SIG-M5 (cell line): Measurements from ENCODE around the gene CCDC15.

Source experiments
- DNase-seq: peaks from one replicate; lab custom pipeline; 2025; lab: John Stamatoyannopoulos, UW

The CCDC15 gene

GRCh38 chr11:125068368-125068767, 114.4 kb downstream of the CCDC15 start:
- no peak for DNase-seq

- DNase-seq = no peak
These were observed 115.0 kb downstream of the CCDC15 start for GRCh38 chr11:125069008-125069407.

- no peak for DNase-seq
These were observed 115.8 kb downstream of the CCDC15 start for GRCh38 chr11:125069796-125070195.

- peak; percentile 72 for DNase-seq
These were observed 116.8 kb downstream of the CCDC15 start for GRCh38 chr11:125070699-125071254.

GRCh38 chr11:125071435-125071834, 117.4 kb downstream of the CCDC15 start:
- no peak for DNase-seq

GRCh38 chr11:125071846-125072217, 117.8 kb downstream of the CCDC15 start:
- DNase-seq = no peak

- peak; percentile 73 for DNase-seq
These were observed 118.4 kb downstream of the CCDC15 start for GRCh38 chr11:125072218-125072960.

- DNase-seq = no peak
These were observed 119.1 kb downstream of the CCDC15 start for GRCh38 chr11:125072961-125073590.

GRCh38 chr11:125073616-125074483, 119.8 kb downstream of the CCDC15 start:
- no peak for DNase-seq

- no peak for DNase-seq
These were observed 120.7 kb downstream of the CCDC15 start for GRCh38 chr11:125074511-125075241.

- no peak for DNase-seq
These were observed 121.2 kb downstream of the CCDC15 start for GRCh38 chr11:125075242-125075625.

GRCh38 chr11:125075900-125076317, 121.9 kb downstream of the CCDC15 start:
- DNase-seq = no peak

GRCh38 chr11:125076378-125076945, 122.5 kb downstream of the CCDC15 start:
- DNase-seq = no peak

- no peak for DNase-seq
These were observed 124.0 kb downstream of the CCDC15 start for GRCh38 chr11:125078016-125078415.

- no peak for DNase-seq
These were observed 124.6 kb downstream of the CCDC15 start for GRCh38 chr11:125078516-125079140.

GRCh38 chr11:125079151-125079877, 125.3 kb downstream of the CCDC15 start:
- no peak for DNase-seq

- no peak for DNase-seq
These were observed 126.0 kb downstream of the CCDC15 start for GRCh38 chr11:125079878-125080530.

GRCh38 chr11:125080531-125080911, 126.5 kb downstream of the CCDC15 start:
- DNase-seq = no peak

- DNase-seq = no peak
These were observed 127.2 kb downstream of the CCDC15 start for GRCh38 chr11:125081098-125081798.
